GM12878 (cell line): ENCODE data around the gene PRPF4. TPM values are rescaled to one million over a fixed set of nuclear protein-coding genes. Genes with fewer than 3 reads are reported as not detected.

Experiments
- ATAC-seq: fragments of 200-7000 bp; cut with Tn5 transposase; 3 replicates; pipeline ENCODE4 v1.9.1; 2020; ENCODE audit warnings: mild to moderate bottlenecking, moderate library complexity
- BruUV-seq: library from RNA; stranded (reverse); fragments of 400-500 nt; replicated peaks from 2 replicates; lab custom pipeline; 2021; lab: Mats Ljungman, UMichigan
- CTCF ChIA-PET: fragments of 300-600 bp; sonication (Branson Sonifier 250); formaldehyde crosslinking; extraction: SDS; loops from one replicate; lab custom pipeline; 2021; ENCODE audit warnings: inconsistent platforms; lab: Yijun Ruan, JAX
- POLR2A ChIA-PET: fragments of 350-600 bp; formaldehyde crosslinking; extraction: SDS; loops from one replicate; lab custom pipeline; 2021; ENCODE audit warnings: inconsistent platforms; lab: Charles Lee
- RAD21 ChIA-PET: fragments of 300-600 bp; sonication (Branson Sonifier 250); formaldehyde crosslinking; loops from one replicate; lab custom pipeline; 2023; ENCODE audit warnings: antibody characterized with exemption; ENCODE audit not compliant: unreplicated experiment; lab: Charles Lee
- SMC1A ChIA-PET: fragments of 300-600 bp; sonication (Branson Sonifier 250); formaldehyde crosslinking; loops from one replicate; lab custom pipeline; 2023; ENCODE audit not compliant: unreplicated experiment, uncharacterized antibody; lab: Charles Lee
- DNase-seq: peaks from one replicate; pipeline ENCODE4 v3.0.0-alpha.2; 2011; ENCODE audit warnings: low read depth, low spot score
- FAIRE-seq: peaks from 3 replicates; lab custom pipeline; 2011; peaks lifted over from hg19 to GRCh38; lab: Jason Lieb, UNC
- H2AFZ ChIP-seq: 2 replicates; pipeline ENCODE4 v1.6.0; 2011; ENCODE audit warnings: low read depth, low read length, control low read depth; ENCODE audit not compliant: control insufficient read depth
- H3K27ac ChIP-seq: 2 replicates; pipeline ENCODE4 v1.5.1; 2011; ENCODE audit warnings: control low read depth; ENCODE audit not compliant: control insufficient read depth, insufficient read depth
- H3K27me3 ChIP-seq, 2 experiments: replicated peaks in 1 of 2; 2 replicates each; pipeline versions ENCODE4 v1.6.0 to v1.6.1; 2011; ENCODE audit warnings: low read length in 1 of 2; ENCODE audit not compliant: control insufficient read depth in 2 of 2, insufficient read depth in 2 of 2
- H3K36me3 ChIP-seq, 2 experiments: 2 replicates each; pipeline ENCODE4 v1.5.1; 2011; ENCODE audit warnings: low read length in 1 of 2; ENCODE audit not compliant: control insufficient read depth in 2 of 2, insufficient read depth in 2 of 2
- H3K4me1 ChIP-seq: 2 replicates; pipeline ENCODE4 v1.6.1; 2011; ENCODE audit warnings: mild to moderate bottlenecking, low read length, moderate library complexity, mixed read lengths; ENCODE audit not compliant: control insufficient read depth, insufficient read depth
- H3K4me2 ChIP-seq: 2 replicates; pipeline ENCODE4 v1.6.0; 2011; ENCODE audit warnings: control low read depth; ENCODE audit not compliant: control insufficient read depth, insufficient read depth
- H3K4me3 ChIP-seq: fragments of 200-600 bp; sonication (generic); 2 replicates; pipeline ENCODE4 v1.5.1; 2016
- H3K79me2 ChIP-seq: 2 replicates; pipeline ENCODE4 v1.6.0; 2011; ENCODE audit warnings: low read length; ENCODE audit not compliant: control insufficient read depth, insufficient read depth
- H3K9ac ChIP-seq: 2 replicates; pipeline ENCODE4 v1.8.0; 2011; ENCODE audit warnings: low read length, control low read depth, mixed read lengths; ENCODE audit not compliant: control insufficient read depth, insufficient read depth
- H3K9me3 ChIP-seq: replicated peaks from 3 replicates; pipeline ENCODE4 v1.5.1; 2011; ENCODE audit warnings: mild to moderate bottlenecking, low read length; ENCODE audit not compliant: control insufficient read depth, insufficient read depth
- H4K20me1 ChIP-seq: 2 replicates; pipeline ENCODE4 v1.6.0; 2011; ENCODE audit not compliant: control insufficient read depth, insufficient read depth
- CBX3 ChIP-seq: fragments of 200-600 bp; sonication (generic); IDR thresholded peaks from 2 replicates; pipeline ENCODE4 v1.6.1; 2016; ENCODE audit warnings: low read depth, borderline replicate concordance
- CHD2 ChIP-seq: IDR thresholded peaks from 2 replicates; pipeline ENCODE4 v1.6.1; 2011; ENCODE audit warnings: low read depth, low read length, improper control_type of control experiment, borderline replicate concordance
- CREB1 ChIP-seq: IDR thresholded peaks from 2 replicates; pipeline ENCODE4 v1.6.1; 2012; ENCODE audit warnings: low read depth, mild to moderate bottlenecking, inconsistent platforms
- E4F1 ChIP-seq: fragments of 450-650 bp; IDR thresholded peaks from 2 replicates; pipeline ENCODE4 v1.6.1; 2018; ENCODE audit warnings: borderline replicate concordance, mild to moderate bottlenecking; ENCODE audit not compliant: partially characterized antibody
- JUND ChIP-seq: IDR thresholded peaks from 2 replicates; pipeline ENCODE4 v1.6.1; 2012; ENCODE audit warnings: low read depth, mild to moderate bottlenecking, low read length, improper control_type of control experiment, moderate library complexity
- MYB ChIP-seq: fragments of 150-350 bp; IDR thresholded peaks from 2 replicates; pipeline ENCODE4 v1.6.1; 2014; ENCODE audit warnings: mild to moderate bottlenecking, low read depth, low read length, borderline replicate concordance
- NFIC ChIP-seq: IDR thresholded peaks from 2 replicates; pipeline ENCODE4 v1.6.1; 2012; ENCODE audit warnings: low read depth, mild to moderate bottlenecking, inconsistent platforms, low read length, moderate library complexity
- WGBS: methylation state at CpG from one replicate; pipeline ENCODE4 v1.1.6; 2016; ENCODE audit warnings: low lambda C conversion rate; ENCODE audit not compliant: insufficient replicate concordance, insufficient coverage; ENCODE audit errors: missing lambda C conversion rate; 5-methylcytosine and 5-hydroxymethylcytosine counted together
- in situ Hi-C: fragments of 300-500 bp; cut with MboI; formaldehyde crosslinking; loops from 9 replicates; pipeline ENCODE4 v1.14.3; 2018; ENCODE audit warnings: mixed read lengths
- intact Hi-C: fragments of 100-400 bp; cut with micrococcal nuclease; formaldehyde crosslinking; loops from one replicate; pipeline ENCODE4 v1.14.2; 2022; ENCODE audit not compliant: unreplicated experiment
- polyA plus RNA-seq, 11 experiments: library from polyadenylated mRNA; depleted of rRNA in 4 of 11; unstranded in 6 of 11; stranded (reverse) in 5 of 11; fragments of >200 nt; fragmentation: Nextera tagmentation in 4 of 11; fragmentation: Illumina TruSeq in 1 of 11; extraction: Ambion mirVana in 4 of 11; extraction: Trizol in 1 of 11; gene quantifications; 1 replicate in 1 of 11; 2 replicates in 10 of 11; pipeline versions ENCODE4 v1.2.1 to v1.2.3, GENCODE V29; 2011 to 2016; ENCODE audit warnings: inconsistent platforms in 2 of 11, missing spikeins in 2 of 11, low read depth in 1 of 11
- total RNA-seq, 4 experiments: library from RNA; depleted of rRNA in 3 of 4; stranded (reverse); fragments of >200 nt in 3 of 4; fragmentation: Illumina TruSeq in 1 of 4; extraction: Trizol in 1 of 4; gene quantifications; 2 replicates each; pipeline versions ENCODE4 v1.2.1 to v1.2.3, GENCODE V29; 2013 to 2021

PRPF4 gene
- total and polyA plus RNA-seq, 10 of the 15 experiments (the other 5 are each of a cell fraction or from before 2014, with no cell fraction given), result 23.0 to 48.1 (median 39.2) TPM

GRCh38 chr9:113313261-113313660, 37.8 kb downstream of the PRPF4 start:
- ChIA-PET POLR2A (no interaction called here), RAD21 (no interaction called here), SMC1A (interaction anchor here (0.8 kb wide), 2 partner anchors 14 to 95 kb away, joined by 3 read pairs; no protein-coding TSS in a partner anchor), CTCF (no interaction called here)
- FAIRE-seq, result no peak
- ATAC-seq, result no peak
- WGBS, result 15% methylated on average over 5 of the region's 5 CpGs
- no TSS peak for BruUV-seq
- intact Hi-C loops, result no loop called here
- Histone ChIP-seq H3K4me3 (no peak overlapping the region), H3K9ac (no peak overlapping the region), H3K27ac (no peak overlapping the region), H3K79me2 (no peaks in the 10 kb centered on the region), H3K36me3 (no peaks in the 10 kb centered on the region), H3K27me3 (no peaks in the 10 kb centered on the region), H4K20me1 (no peaks in the 10 kb centered on the region; the same call in 1 of the 2 replicates), H2AFZ (no peak overlapping the region), H3K9me3 (no peaks in the 10 kb centered on the region), H3K4me2 (no peak overlapping the region), H3K4me1 (no peaks in the 10 kb centered on the region)
- DNase-seq, result no peak
- in situ Hi-C loops, result no loop called here
- no peak for TF ChIP-seq CBX3
- no peak for TF ChIP-seq CHD2
- no peak for TF ChIP-seq CREB1
- TF ChIP-seq JUND, result no peak
- TF ChIP-seq E4F1, result no peak
- no peak for TF ChIP-seq MYB
- TF ChIP-seq NFIC, result no peak
